Measurements from ENCODE around the gene ZBTB12.
"Not testable (repeated sequence)": the region's sequence is repeated elsewhere in the genome, so short reads cannot be mapped to it uniquely, and the experiment has no call there.

The ZBTB12 gene

GRCh38 chr6:31871046-31871659, 30.7 kb downstream of the ZBTB12 start:
- Histone ChIP-seq H3K4me1 (no peaks in the 10 kb centered on the region), H3K27me3 (peaks cover 0 to 14% of the 10 kb centered on the region in 2 donors), H3K4me3 (no peak overlapping the region), H3K36me3 (no peaks in the 10 kb centered on the region), H3K27ac (no peak overlapping the region), H3K9me3 (no peaks in the 10 kb centered on the region)
- no peak for TF ChIP-seq CTCF (IDR thresholded peaks at IDR 0.05)
- no peak for DNase-seq
- intact Hi-C loops (cut with DNase I; ENCODE audit: low total_unique reads) = no loop called here

GRCh38 chr6:31870385-31870921, 31.4 kb downstream of the ZBTB12 start:
- intact Hi-C loops (cut with DNase I; ENCODE audit: low total_unique reads) = no loop called here
- Histone ChIP-seq H3K27me3 (peaks cover 0 to 14% of the 10 kb centered on the region in 2 donors), H3K4me3 (no peak overlapping the region), H3K36me3 (no peaks in the 10 kb centered on the region), H3K27ac (no peak overlapping the region), H3K4me1 (no peaks in the 10 kb centered on the region), H3K9me3 (no peaks in the 10 kb centered on the region)
- DNase-seq = no peak
- no peak for TF ChIP-seq CTCF (IDR thresholded peaks at IDR 0.05)

- intact Hi-C loops (cut with DNase I; ENCODE audit: low total_unique reads) = no loop called here
- no peak for DNase-seq
- TF ChIP-seq CTCF (IDR thresholded peaks at IDR 0.05) = no peak
These were observed 32.5 kb downstream of the ZBTB12 start for GRCh38 chr6:31869343-31869742.

GRCh38 chr6:31868658-31868971, 33.3 kb downstream of the ZBTB12 start:
- H3K27ac ChIP-seq; H3K4me1 ChIP-seq; DNase-seq; intact Hi-C loops (cut with DNase I; ENCODE audit: low total_unique reads); H3K9me3 ChIP-seq; H3K4me3 ChIP-seq; H3K36me3 ChIP-seq: not testable (repeated sequence)
- peaks cover 0 to 14% of the 10 kb centered on the region in 2 donors for H3K27me3 ChIP-seq

More at GRCh38 chr6:31869343-31869742, 32.5 kb downstream of the ZBTB12 start:
- peaks cover 0 to 2% (median under 1%) of the 10 kb centered on the region in 4 donors for H3K4me1 ChIP-seq
- H3K36me3 ChIP-seq = no peaks in the 10 kb centered on the region
- H3K4me3 ChIP-seq = no peak overlapping the region
- H3K9me3 ChIP-seq = no peaks in the 10 kb centered on the region
- H3K27ac ChIP-seq = no peak overlapping the region
- H3K27me3 ChIP-seq = peaks cover 0 to 14% of the 10 kb centered on the region in 2 donors

GRCh38 chr6:31865205-31866118, 36.4 kb downstream of the ZBTB12 start:
- DNase-seq = no peak
- intact Hi-C loops (cut with DNase I; ENCODE audit: low total_unique reads) = no loop called here

More at GRCh38 chr6:31865205-31866118, 36.4 kb downstream of the ZBTB12 start:
- Histone ChIP-seq H3K27ac (no peak overlapping the region), H3K4me1 (peaks cover 0 to 24% (median 20%) of the 10 kb centered on the region in 4 donors), H3K9me3 (no peaks in the 10 kb centered on the region), H3K36me3 (peaks cover 0 to 6% (median 0%) of the 10 kb centered on the region in 3 donors), H3K27me3 (peaks cover 0 to 9% of the 10 kb centered on the region in 2 donors), H3K4me3 (no peak overlapping the region)
- TF ChIP-seq CTCF (IDR thresholded peaks at IDR 0.05) = no peak
